ENCODE results near the gene GGA1.

GGA1 gene

DNA sequence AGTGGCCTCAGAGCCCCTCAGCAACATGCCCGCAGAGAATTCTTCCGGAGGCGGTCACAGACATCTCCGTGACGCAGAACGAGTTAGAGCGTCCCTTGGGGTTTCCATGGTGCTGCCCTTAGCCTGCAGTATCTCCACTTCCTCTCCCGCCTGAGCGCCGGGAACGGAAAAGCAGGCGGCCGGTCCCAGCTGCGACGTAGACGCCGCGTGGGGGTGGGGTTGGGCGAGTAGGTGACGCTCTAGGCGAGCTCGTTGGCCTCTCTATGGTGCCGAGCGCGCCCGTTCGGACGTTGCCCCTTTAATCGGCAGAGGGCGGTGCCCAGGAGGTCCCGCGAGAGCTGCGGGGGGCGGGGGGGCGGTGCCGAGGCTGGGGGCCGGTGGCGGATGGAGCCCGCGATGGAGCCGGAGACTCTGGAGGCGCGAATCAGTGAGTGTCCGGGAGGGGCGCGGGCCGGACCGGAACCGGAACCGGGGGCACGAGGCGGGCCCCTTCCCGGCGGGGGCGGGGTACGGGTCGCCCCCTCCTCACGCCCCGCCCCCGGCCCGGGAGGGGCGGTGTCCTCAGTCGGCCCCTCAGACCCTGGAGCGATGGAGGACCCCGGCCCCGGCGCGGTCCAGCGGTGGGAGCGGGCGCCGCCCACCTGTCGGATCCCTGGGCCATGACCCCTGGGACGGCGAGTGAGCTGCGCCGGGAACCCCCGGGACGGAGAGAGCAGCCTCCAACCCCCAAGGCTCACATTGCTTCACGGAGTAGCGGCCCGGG lies at the start of gene GGA1:
TSS of gene GGA1 (plus strand) at position 358 of the 763 bp plus-strand sequence. CDS start at position 385, 27 bp downstream.
- DNase-seq, result peak; percentile 96

- DNase-seq, result no peak
Measured at GRCh38 chr22:37559521-37559900, 49.1 kb upstream of the GGA1 start.

DNA sequence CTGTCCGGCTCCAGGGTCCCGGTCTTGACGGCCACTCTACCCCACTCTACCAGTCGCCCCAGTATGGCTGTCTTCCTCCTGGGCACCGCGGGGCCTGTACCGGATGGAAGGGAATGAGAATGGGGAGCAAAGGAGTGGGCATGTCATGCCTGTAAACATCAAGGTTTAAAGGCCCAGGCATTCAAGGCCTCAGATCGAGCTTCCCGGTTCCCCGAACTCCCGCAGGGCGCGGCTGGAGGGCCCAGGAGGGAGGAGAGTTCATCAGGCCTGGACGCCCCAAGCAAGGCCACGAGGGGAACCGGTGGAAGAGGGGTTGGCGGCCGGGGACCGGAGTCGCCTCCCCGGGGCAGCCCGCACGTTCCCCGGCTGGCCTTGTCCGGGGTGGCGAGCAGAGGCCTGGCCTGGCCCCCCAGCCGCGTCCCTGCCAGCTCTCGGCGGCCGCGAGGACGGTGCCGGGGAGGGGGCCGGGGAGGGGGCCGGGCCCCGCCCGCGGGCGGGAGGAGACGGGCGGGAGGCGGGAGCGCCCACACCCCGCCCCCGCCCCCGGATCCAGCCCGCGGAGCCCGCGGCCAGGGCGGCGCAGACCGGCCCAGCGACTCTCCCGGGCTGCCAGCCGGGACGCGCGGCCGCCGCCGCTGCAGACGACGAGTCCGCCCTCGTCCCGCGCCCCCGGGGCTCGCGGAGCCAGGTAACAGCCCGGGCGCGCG lies 48.6 kb upstream of the GGA1 start, which contains the start of gene CDC42EP1:
TSS of gene CDC42EP1 (plus strand) at position 580 of the 707 bp plus-strand sequence. CDS start 5,870 bp downstream, outside the sequence.
- no peak for DNase-seq

- DNase-seq, result no peak
Measured at GRCh38 chr22:37560608-37561211, 47.9 kb upstream of the GGA1 start.

GRCh38 chr22:37561212-37562048 lies 47.2 kb upstream of the GGA1 start:
- peak; percentile 70 for DNase-seq

DNA sequence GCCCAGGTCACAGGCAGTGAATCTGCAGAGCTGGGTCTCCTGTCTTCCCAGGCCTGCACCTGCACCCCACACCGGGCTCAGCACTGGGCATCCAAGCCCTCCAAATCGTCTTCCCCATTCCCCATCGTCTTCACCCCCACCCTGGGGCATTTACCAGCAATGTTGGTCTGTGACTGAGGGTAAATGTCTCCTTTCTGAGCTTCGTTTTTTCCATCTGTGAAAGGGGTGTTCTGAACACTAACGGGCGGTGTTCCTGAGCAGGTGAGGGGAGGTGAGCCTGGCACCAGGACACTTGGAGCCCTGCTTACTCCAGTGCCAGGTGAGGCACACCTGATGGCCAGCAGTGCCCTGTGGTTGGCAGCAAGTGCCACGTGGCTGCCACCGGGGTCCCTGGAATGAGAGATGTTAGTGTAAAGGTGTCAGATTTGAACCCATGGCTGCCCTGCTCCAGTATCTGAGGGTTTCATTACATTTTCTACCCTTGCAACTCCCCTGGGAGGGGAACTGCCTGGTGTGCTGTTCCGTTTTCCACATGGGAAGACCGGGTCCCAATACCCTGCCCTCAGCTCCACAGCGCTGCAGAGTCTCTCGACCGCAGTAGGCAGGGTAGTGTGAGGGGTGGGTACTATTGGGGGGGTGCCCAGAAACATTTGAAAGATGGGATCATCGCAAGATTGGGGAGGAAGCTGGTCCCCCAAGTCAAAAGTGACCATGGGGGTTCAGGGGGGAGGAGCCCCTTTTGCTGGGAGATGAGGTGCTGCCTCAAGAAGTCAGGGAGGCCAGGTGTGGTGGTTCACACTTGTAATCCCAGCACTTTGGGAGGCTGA lies 46.4 kb upstream of the GGA1 start:
- DNase-seq, result no peak

DNA sequence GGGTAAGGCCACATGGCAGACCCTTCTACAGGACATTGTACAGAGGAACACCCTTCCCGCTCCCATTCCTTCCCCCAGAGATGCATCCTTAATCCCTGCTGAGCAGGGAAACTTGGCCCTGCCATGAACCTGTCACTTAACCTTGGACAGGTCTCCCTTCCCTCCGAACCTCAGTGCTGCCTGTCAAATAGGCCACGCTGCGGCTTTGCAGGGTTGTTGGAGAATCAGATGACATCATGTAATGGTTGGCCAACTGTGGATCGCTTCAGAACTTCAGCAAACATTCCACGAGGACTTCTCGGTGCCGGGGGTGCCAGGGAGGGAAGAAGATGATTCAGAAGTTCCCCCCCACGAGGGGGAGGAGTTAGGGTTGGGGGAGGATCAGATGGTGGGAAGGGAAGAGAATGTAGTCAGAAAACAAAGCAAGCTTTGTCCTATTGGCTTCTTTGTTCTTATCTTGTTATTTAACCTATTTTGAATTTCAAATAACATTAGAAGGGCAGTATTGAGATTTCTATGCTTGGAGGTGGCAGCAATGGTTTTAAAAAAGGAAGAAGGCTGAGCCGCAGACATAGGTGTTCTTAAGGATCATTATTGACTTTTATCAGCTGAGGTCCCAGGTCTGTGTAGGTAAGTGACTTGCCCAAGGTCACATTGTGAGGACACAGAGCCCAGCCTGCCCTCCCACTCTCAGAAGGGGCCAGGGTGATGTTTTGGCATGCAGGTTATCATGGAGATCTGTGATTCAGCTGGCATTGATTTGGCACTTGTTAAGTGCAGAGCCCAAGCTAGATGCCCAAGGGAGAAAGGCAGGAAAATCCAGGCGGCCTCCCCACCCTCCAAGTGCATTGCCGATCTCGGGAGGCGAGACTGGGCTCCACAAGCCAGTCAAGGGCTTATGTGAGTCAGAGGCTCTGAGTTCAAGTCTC lies 45.2 kb upstream of the GGA1 start:
- no peak for DNase-seq

- DNase-seq, result no peak
Measured at GRCh38 chr22:37564111-37564711, 44.4 kb upstream of the GGA1 start.

DNA sequence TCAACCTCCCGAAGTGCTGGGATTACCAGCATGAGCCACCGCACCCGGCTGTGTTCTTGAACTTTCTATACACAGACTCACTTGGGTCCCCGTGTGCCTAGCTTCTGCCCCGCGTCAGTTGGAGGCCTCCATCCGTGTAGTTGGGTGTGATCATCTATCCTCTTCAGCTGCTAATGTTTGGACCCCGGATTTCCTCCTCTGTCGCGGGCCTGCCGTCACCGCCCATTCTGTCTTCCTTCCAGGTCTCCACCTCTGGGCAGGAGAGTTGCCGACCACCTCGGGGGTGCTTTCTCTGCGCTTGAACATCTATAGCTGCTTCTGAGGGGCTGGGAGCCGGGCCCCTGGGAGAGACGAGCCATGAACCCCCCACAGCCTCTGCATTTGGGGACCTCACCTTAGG lies 42.8 kb upstream of the GGA1 start:
- no peak for DNase-seq

DNA sequence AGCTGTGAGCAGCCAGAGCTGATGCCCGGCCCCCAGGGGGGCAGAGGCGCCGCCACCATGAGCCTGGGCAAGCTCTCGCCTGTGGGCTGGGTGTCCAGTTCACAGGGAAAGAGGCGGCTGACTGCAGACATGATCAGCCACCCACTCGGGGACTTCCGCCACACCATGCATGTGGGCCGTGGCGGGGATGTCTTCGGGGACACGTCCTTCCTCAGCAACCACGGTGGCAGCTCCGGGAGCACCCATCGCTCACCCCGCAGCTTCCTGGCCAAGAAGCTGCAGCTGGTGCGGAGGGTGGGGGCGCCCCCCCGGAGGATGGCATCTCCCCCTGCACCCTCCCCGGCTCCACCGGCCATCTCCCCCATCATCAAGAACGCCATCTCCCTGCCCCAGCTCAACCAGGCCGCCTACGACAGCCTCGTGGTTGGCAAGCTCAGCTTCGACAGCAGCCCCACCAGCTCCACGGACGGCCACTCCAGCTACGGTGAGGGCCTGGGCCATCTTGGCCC lies 42.3 kb upstream of the GGA1 start:
- DNase-seq, result no peak

GRCh38 chr22:37566903-37567798 lies 41.5 kb upstream of the GGA1 start:
- peak; percentile 40 for DNase-seq

DNA sequence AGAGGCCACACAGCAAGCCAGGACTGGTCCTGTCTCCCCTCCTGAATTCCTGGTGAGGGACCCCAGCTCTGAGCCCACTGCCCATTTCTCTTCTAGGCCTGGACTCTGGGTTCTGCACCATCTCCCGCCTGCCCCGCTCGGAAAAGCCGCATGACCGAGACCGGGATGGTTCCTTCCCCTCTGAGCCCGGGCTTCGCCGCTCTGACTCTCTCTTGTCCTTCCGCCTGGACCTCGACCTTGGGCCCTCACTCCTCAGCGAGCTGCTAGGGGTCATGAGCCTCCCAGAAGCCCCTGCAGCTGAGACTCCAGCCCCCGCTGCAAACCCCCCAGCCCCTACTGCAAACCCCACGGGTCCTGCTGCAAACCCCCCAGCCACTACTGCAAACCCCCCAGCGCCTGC lies 40.6 kb upstream of the GGA1 start:
- DNase-seq, result no peak

DNA sequence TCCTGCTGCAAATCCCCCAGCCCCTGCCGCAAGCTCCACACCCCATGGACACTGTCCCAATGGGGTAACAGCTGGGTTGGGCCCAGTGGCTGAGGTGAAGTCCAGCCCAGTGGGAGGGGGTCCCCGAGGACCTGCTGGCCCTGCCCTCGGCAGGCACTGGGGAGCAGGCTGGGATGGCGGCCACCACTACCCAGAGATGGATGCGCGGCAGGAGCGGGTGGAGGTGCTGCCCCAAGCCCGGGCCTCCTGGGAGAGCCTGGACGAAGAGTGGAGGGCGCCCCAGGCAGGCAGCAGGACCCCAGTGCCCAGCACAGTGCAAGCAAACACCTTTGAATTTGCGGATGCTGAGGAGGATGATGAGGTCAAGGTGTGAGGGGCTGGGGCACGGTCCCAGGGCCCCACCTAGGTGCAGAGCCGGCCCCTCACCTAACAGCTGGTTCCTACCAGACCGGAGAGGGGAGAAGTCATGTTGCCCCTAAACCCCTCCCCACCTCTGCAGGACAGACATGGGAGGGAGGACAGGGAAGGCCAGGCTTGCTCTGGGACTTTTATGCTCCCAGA lies 40.1 kb upstream of the GGA1 start:
- DNase-seq, result no peak

DNA sequence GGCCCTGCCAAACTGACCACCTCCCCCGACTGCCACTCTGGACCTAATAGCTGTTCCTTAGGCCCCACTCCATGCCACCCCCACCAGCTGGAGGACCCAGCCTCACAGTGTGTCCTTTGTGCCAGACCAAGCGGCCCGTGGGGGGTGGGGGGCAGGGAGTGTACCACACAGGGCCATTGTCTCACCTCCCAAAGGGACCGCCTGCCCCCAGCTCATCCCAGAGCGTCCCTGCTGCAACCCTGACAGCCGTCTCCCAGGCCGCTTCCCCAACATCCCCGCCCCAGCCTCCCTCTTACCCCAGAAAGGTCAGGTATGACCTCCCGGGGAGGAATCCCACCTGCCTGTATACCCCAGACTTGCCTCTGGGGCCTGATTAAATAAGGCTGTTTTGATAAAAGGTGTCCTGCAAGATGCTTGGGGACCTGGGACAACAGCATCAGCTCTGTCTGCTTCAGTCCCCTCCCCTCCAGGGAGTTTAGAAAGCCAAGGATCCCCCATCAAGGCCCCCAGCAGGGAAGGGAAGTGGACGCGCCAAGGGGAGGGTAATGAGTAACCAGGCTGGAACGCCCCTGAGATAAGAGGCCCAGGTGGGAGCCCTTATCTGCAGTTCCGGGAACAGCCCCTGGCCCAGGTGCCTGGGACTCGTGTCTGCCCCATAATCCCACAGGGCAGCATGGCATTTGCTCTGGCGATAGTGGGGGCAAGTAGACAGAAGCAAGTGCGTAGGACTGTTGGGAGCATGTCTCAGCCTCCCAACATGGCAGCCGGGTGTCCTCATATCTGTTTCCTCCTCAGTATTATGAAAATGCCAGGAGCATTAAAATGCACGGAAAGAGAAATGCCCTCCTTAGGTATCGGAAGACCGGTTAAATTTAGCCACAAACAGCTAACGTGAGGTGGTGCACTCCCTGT lies 39.4 kb upstream of the GGA1 start:
- DNase-seq, result no peak

DNA sequence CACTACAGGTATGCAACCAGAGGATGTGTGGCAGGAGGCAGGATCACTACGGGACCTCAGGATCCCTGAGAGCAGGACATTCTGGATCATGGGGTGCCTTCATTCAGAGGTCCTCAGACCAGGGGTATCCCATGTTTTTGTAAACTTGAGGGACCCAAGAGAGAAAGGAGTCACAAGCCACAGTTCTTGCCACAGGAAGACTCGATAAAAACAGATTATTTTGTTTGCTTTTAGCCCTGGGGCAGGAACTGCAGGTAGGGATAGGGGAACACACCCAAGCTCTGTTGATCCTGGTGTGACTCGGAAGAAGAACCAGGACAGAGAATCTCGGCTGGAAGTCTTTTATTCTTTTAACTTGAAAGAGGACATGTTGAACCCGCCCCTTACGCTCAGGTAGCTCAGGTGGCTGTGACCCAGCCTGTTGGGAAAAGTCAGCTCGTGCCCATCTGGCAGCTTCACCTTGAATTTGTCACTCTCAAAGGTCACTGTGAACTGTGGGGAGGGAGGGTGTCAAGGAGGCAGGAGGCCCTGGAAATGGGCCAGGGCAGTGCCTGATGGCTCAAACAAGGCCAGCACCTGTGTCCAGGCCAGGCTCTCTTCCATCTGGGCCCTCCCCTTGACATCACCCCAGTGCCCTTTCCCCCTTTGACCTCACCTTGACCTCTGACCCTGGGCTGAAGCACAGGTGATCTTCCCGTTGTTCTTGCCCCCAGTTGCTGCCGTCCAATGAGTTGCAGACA lies 38.5 kb upstream of the GGA1 start:
- DNase-seq, result no peak

DNA sequence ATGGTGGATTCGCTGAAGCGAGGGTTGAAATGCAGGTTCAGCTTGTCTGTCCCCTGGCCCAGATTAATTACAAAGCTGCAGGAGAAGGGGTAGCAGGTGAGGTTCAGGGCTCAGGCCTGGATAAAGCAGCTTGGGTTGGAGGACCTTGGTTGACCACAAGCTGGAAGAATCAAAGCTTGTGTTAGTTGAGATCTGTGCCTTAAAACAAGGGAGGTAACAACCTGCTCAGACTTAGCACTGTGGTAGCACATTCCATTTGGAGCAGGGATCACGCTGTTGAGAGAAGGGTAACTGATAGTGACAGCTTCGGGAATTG lies 38.0 kb upstream of the GGA1 start:
- no peak for DNase-seq

All from NCI-H1105 (cell line).